ENCODE data around the gene MRPS14. TPM values are rescaled to one million over a fixed set of nuclear protein-coding genes. Genes with fewer than 3 reads are reported as not detected.
"Not testable (repeated sequence)": the region's sequence is repeated elsewhere in the genome, so short reads cannot be mapped to it uniquely, and the experiment has no call there.

Gene MRPS14
- 21.3 and 29.0 TPM in 2 replicates for total RNA-seq (2014; rRNA removed; shearing (Covaris generic))

- peak; percentile 97 for DNase-seq (ENCODE audit: low read depth)
These were observed at the start of gene MRPS14 for GRCh38 chr1:175023043-175023921. Gene MRPS14 (minus strand): TSS chr1:175023425. CDS start chr1:175023408, 17 bp downstream.

GRCh38 chr1:175072099-175072951, 49.1 kb upstream of the MRPS14 start:
- peak; percentile 79 for DNase-seq (ENCODE audit: low read depth)

GRCh38 chr1:175071276-175071943, 48.2 kb upstream of the MRPS14 start:
- DNase-seq (ENCODE audit: low read depth), result no peak

- no peak for DNase-seq (ENCODE audit: low read depth)
These were observed 47.6 kb upstream of the MRPS14 start for GRCh38 chr1:175070818-175071217.

- DNase-seq (ENCODE audit: low read depth), result no peak
These were observed 44.3 kb upstream of the MRPS14 start, which contains the start of gene TNN for GRCh38 chr1:175067362-175068106. Gene TNN (plus strand): TSS chr1:175067833. CDS start chr1:175077419, 9,586 bp downstream.

- no peak for DNase-seq (ENCODE audit: low read depth)
These were observed 39.6 kb upstream of the MRPS14 start for GRCh38 chr1:175062858-175063257.

- DNase-seq (ENCODE audit: low read depth), result no peak
These were observed 39.1 kb upstream of the MRPS14 start for GRCh38 chr1:175062339-175062738.

- peak; percentile 27 for DNase-seq (ENCODE audit: low read depth)
These were observed 31.5 kb upstream of the MRPS14 start for GRCh38 chr1:175054736-175055135.

GRCh38 chr1:175050992-175051391, 27.8 kb upstream of the MRPS14 start:
- DNase-seq (ENCODE audit: low read depth), result no peak

- no peak for DNase-seq (ENCODE audit: low read depth)
These were observed 22.3 kb upstream of the MRPS14 start for GRCh38 chr1:175045519-175045918.

GRCh38 chr1:175045097-175045496, 21.9 kb upstream of the MRPS14 start:
- DNase-seq (ENCODE audit: low read depth), result no peak

GRCh38 chr1:175044591-175044990, 21.4 kb upstream of the MRPS14 start:
- not testable (repeated sequence) for DNase-seq (ENCODE audit: low read depth)

- DNase-seq (ENCODE audit: low read depth), result no peak
These were observed 20.6 kb upstream of the MRPS14 start for GRCh38 chr1:175043824-175044223.

GRCh38 chr1:175042650-175043049, 19.4 kb upstream of the MRPS14 start:
- DNase-seq (ENCODE audit: low read depth), result no peak

- DNase-seq (ENCODE audit: low read depth), result no peak
These were observed 17.2 kb upstream of the MRPS14 start for GRCh38 chr1:175040324-175040879.

GRCh38 chr1:175037416-175037815, 14.2 kb upstream of the MRPS14 start:
- no peak for DNase-seq (ENCODE audit: low read depth)

- DNase-seq (ENCODE audit: low read depth), result no peak
These were observed 13.3 kb upstream of the MRPS14 start for GRCh38 chr1:175036476-175036875.

- no peak for DNase-seq (ENCODE audit: low read depth)
These were observed 12.6 kb upstream of the MRPS14 start for GRCh38 chr1:175035865-175036264.

GRCh38 chr1:175034775-175035174, 11.6 kb upstream of the MRPS14 start:
- no peak for DNase-seq (ENCODE audit: low read depth)

GRCh38 chr1:175033953-175034352, 10.7 kb upstream of the MRPS14 start:
- no peak for DNase-seq (ENCODE audit: low read depth)

- DNase-seq (ENCODE audit: low read depth), result no peak
These were observed 1.5 kb upstream of the MRPS14 start for GRCh38 chr1:175024773-175025172.
